ENCODE data around the gene POLR3H. TPM values are rescaled to one million over a fixed set of nuclear protein-coding genes. Genes with fewer than 3 reads are reported as not detected.

POLR3H gene
- total RNA-seq, 1 donor from 2014 or later, result 15.2 TPM

- H3K36me3 Mint-ChIP-seq, result peaks cover 14% of the 10 kb centered on the region
- peaks cover 7% of the 10 kb centered on the region for H3F3A ChIP-seq (ENCODE audit: low read depth)
- H3K9me3 ChIP-seq (ENCODE audit: low read depth), result no peaks in the 10 kb centered on the region
- H3K4me1 Mint-ChIP-seq, result peaks cover 5% of the 10 kb centered on the region
- no peak overlapping the region for H3K9ac ChIP-seq
- H3K27me3 Mint-ChIP-seq (ENCODE audit: insufficient read depth, low read depth), result peaks cover 2% of the 10 kb centered on the region
- H3K36me3 ChIP-seq, result no peaks in the 10 kb centered on the region
- no peaks in the 10 kb centered on the region for H3K4me1 ChIP-seq
- H3K27ac ChIP-seq, result no peak overlapping the region
- H3K4me3 Mint-ChIP-seq, result no peak overlapping the region
- no peaks in the 10 kb centered on the region for H3K9me3 Mint-ChIP-seq
- H3K27me3 ChIP-seq, result no peaks in the 10 kb centered on the region
- no peak overlapping the region for H3K27ac Mint-ChIP-seq
- H3K4me2 ChIP-seq, result no peak overlapping the region
- peaks cover 24% of the 10 kb centered on the region for H4K20me1 ChIP-seq (ENCODE audit: low read depth)
- DNase-seq (ENCODE audit: low spot score), result peak; percentile 55
- peaks cover 12% of the 10 kb centered on the region for H3K79me2 ChIP-seq (ENCODE audit: low read depth)
- no peak overlapping the region for H3K4me3 ChIP-seq
- no peak overlapping the region for H2AFZ ChIP-seq (replicated peaks)
- TF ChIP-seq EZH2 (IDR thresholded peaks at IDR 0.05) (no peak), EZH2phosphoT487 (IDR thresholded peaks at IDR 0.05) (no peak)
- TF ChIP-seq, protein P1, sequence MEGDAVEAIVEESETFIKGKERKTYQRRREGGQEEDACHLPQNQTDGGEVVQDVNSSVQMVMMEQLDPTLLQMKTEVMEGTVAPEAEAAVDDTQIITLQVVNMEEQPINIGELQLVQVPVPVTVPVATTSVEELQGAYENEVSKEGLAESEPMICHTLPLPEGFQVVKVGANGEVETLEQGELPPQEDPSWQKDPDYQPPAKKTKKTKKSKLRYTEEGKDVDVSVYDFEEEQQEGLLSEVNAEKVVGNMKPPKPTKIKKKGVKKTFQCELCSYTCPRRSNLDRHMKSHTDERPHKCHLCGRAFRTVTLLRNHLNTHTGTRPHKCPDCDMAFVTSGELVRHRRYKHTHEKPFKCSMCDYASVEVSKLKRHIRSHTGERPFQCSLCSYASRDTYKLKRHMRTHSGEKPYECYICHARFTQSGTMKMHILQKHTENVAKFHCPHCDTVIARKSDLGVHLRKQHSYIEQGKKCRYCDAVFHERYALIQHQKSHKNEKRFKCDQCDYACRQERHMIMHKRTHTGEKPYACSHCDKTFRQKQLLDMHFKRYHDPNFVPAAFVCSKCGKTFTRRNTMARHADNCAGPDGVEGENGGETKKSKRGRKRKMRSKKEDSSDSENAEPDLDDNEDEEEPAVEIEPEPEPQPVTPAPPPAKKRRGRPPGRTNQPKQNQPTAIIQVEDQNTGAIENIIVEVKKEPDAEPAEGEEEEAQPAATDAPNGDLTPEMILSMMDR (IDR thresholded peaks at IDR 0.05), result peak; percentile 44
These were observed 9.0 kb downstream of the POLR3H start for GRCh38 chr22:41535244-41535643.

DNA sequence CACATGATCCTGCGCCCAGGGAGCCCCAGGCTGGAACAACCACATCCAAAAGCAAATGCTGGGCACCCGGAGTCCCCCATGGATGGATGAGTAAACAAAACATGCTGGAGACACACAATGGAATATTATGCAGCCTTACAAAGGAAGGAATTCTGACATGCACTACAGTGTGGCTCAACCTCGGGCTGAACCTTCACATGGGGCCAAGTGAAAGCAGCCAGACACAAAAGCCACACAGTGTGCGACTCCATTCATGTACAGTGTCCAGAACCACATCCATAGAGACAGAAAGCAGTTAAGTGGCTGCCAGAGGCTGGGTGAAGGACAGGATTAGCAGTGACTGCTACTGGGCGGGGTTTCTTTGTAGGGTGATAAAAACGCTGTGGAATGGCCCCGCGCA is 10.1 kb downstream of the POLR3H start:
- no peak for TF ChIP-seq EZH2 (IDR thresholded peaks at IDR 0.05)
- TF ChIP-seq EZH2phosphoT487 (IDR thresholded peaks at IDR 0.05), result no peak
- TF ChIP-seq, protein P1 (IDR thresholded peaks at IDR 0.05), result no peak
- Histone ChIP-seq H3K9ac (no peak overlapping the region), H3K4me1 (no peaks in the 10 kb centered on the region), H3F3A (ENCODE audit: low read depth) (peaks cover 7% of the 10 kb centered on the region), H3K79me2 (ENCODE audit: low read depth) (peaks cover 9% of the 10 kb centered on the region), H3K4me2 (no peak overlapping the region), H3K27me3 (no peaks in the 10 kb centered on the region), H3K27ac (no peak overlapping the region), H3K9me3 (ENCODE audit: low read depth) (no peaks in the 10 kb centered on the region), H3K4me3 (no peak overlapping the region), H3K36me3 (no peaks in the 10 kb centered on the region), H2AFZ (replicated peaks) (no peak overlapping the region), H4K20me1 (ENCODE audit: low read depth) (peaks cover 17% of the 10 kb centered on the region)
- no peaks in the 10 kb centered on the region for H3K9me3 Mint-ChIP-seq
- H3K27ac Mint-ChIP-seq, result no peak overlapping the region
- no peak overlapping the region for H3K4me3 Mint-ChIP-seq
- no peaks in the 10 kb centered on the region for H3K4me1 Mint-ChIP-seq
- DNase-seq (ENCODE audit: low spot score), result no peak
- H3K36me3 Mint-ChIP-seq, result peaks cover 11% of the 10 kb centered on the region
- H3K27me3 Mint-ChIP-seq (ENCODE audit: insufficient read depth, low read depth), result peaks cover 2% of the 10 kb centered on the region

DNA sequence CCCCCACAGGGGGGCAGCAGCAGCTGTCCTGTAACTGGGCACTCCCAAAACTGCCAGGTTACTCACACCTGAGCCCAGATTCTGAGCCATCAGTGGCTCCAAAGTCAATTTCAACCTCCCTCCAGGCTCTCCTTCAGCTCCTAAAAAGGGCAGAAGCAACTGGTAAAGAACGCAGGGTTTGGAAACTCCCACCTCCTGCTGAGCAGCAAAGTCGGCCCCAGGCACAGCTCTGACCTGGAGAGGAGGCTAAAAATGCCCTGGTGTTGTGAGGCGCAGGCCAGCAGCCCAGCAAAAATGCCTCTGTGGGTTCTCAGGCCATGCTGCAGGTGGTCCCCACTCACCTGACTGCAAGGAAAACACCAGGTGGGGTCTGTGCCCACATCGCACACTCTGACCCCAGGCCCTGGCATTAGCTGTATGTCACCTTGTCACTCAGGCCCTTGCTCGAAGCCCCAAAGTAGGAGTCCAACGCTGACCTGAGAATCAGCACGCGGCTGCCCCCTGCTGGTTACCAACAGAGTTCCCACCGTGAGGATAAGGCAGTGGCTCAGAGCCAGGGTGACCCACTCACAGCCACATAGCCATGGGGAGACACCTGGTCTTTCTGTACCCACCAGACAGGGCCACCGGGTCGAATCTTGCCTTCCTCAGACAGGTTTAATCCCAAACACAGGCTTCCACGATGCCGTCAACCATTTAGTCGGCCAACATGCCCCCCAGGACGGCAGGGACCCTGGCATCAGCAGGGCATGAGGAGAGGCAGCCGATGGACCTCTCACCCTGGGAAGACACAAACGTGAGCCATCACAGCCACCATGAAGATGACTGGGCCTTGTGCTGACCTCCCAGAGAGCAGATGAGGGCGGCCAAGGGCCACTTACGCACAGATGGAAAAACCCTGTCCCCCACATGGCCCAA is 11.1 kb downstream of the POLR3H start:
- no peak overlapping the region for H3K27ac ChIP-seq
- Mint-ChIP-seq H3K27ac (no peak overlapping the region), H3K27me3 (ENCODE audit: insufficient read depth, low read depth) (peaks cover 2% of the 10 kb centered on the region), H3K36me3 (peaks cover 17% of the 10 kb centered on the region), H3K4me3 (no peak overlapping the region), H3K9me3 (no peaks in the 10 kb centered on the region), H3K4me1 (no peaks in the 10 kb centered on the region)
- no peaks in the 10 kb centered on the region for H3K36me3 ChIP-seq
- H3K9me3 ChIP-seq (ENCODE audit: low read depth), result no peaks in the 10 kb centered on the region
- no peaks in the 10 kb centered on the region for H3K27me3 ChIP-seq
- H3K4me1 ChIP-seq, result no peaks in the 10 kb centered on the region
- H4K20me1 ChIP-seq (ENCODE audit: low read depth), result peaks cover 17% of the 10 kb centered on the region
- H3K79me2 ChIP-seq (ENCODE audit: low read depth), result peaks cover 9% of the 10 kb centered on the region
- no peak overlapping the region for H3K9ac ChIP-seq
- H2AFZ ChIP-seq (replicated peaks), result no peak overlapping the region
- no peak overlapping the region for H3K4me2 ChIP-seq
- H3K4me3 ChIP-seq, result no peak overlapping the region
- DNase-seq (ENCODE audit: low spot score), result peak; percentile 86
- TF ChIP-seq EZH2phosphoT487 (IDR thresholded peaks at IDR 0.05) (no peak), EZH2 (IDR thresholded peaks at IDR 0.05) (no peak)
- TF ChIP-seq, protein P1 (IDR thresholded peaks at IDR 0.05), result peak; percentile 76
- peaks cover 7% of the 10 kb centered on the region for H3F3A ChIP-seq (ENCODE audit: low read depth)
